ENCODE results near the gene ZNF750. TPM values are rescaled to one million over a fixed set of nuclear protein-coding genes. Genes with fewer than 3 reads are reported as not detected.

Gene ZNF750
- polyA plus RNA-seq, 3 donors, result not detected

GRCh38 chr17:82783498-82783897 lies 56.3 kb downstream of the ZNF750 start:
- H3K4me1 Mint-ChIP-seq, result peaks cover 13% of the 10 kb centered on the region
- peaks cover 0 to 2% (median 0%) of the 10 kb centered on the region in 3 donors for H3K27me3 Mint-ChIP-seq (ENCODE audit: low read depth in 3 of 3)
- WGBS (ENCODE audit: insufficient coverage), result 99% methylated on average over 16 of the region's 18 CpGs
- no peak overlapping the region for H3K27ac Mint-ChIP-seq
- Histone ChIP-seq H3K4me2 (replicated peaks; ENCODE audit: extremely low read depth, low read length, poor library complexity, severe bottlenecking) (no peak overlapping the region), H3K36me3 (replicated peaks in 1 of 2; ENCODE audit: control insufficient read depth in 1 of 2, insufficient read depth in 2 of 2, low read length in 2 of 2) (peaks cover 0 to 18% of the 10 kb centered on the region in 2 donors), H3K27ac (ENCODE audit: low read depth in 1 of 2, low read length in 2 of 2) (no peak overlapping the region), H2AFZ (ENCODE audit: insufficient read depth, low read depth, low read length, poor library complexity, severe bottlenecking) (no peak overlapping the region), H3K9ac (ENCODE audit: insufficient read depth, low read length, poor library complexity, severe bottlenecking) (no peak overlapping the region), H3K79me2 (ENCODE audit: insufficient read depth, low read length) (no peaks in the 10 kb centered on the region), H4K20me1 (ENCODE audit: insufficient read depth, low read length) (no peaks in the 10 kb centered on the region), H3K27me3 (ENCODE audit: control insufficient read depth in 2 of 2, insufficient read depth in 2 of 2, low read length in 2 of 2) (no peaks in the 10 kb centered on the region), H3K4me3 (replicated peaks in 1 of 3; ENCODE audit: low read depth in 2 of 3, low read length in 3 of 3) (no peak overlapping the region), H3K4me1 (ENCODE audit: control insufficient read depth in 1 of 2, insufficient read depth in 2 of 2, low read length in 2 of 2) (peaks cover 10 to 11% of the 10 kb centered on the region in 2 donors), H3K9me3 (replicated peaks in 1 of 2; ENCODE audit: control insufficient read depth in 1 of 2, insufficient read depth in 1 of 2, low read length in 2 of 2) (no peaks in the 10 kb centered on the region)
- no peak overlapping the region for H3K4me3 Mint-ChIP-seq
- peaks cover 19 to 29% of the 10 kb centered on the region in 2 donors for H3K36me3 Mint-ChIP-seq
- H3K9me3 Mint-ChIP-seq, result peaks cover 0 to 2% (median 0%) of the 10 kb centered on the region in 7 donors
- no peak for DNase-seq
- no peak for TF ChIP-seq CTCF (IDR thresholded peaks at IDR 0.05)
- intact Hi-C loops (cut with micrococcal nuclease), result loop anchor here in 1 of 2 donors (5.0 kb wide), 1 partner anchor 129 kb away; no protein-coding TSS in a partner anchor

- DNase-seq, result peak in 2 of 3 donors; percentile 7 to 24
Observed at GRCh38 chr17:82782657-82783207, 57.1 kb downstream of the ZNF750 start.

More at GRCh38 chr17:82782657-82783207, 57.1 kb downstream of the ZNF750 start:
- intact Hi-C loops (cut with micrococcal nuclease), result loop anchor here in 1 of 2 donors (1.0 to 5.0 kb wide), 2 partner anchors 130 to 181 kb away; no protein-coding TSS in a partner anchor
- Histone ChIP-seq H3K4me2 (replicated peaks; ENCODE audit: extremely low read depth, low read length, poor library complexity, severe bottlenecking) (peak overlapping the region; percentile 22), H4K20me1 (ENCODE audit: insufficient read depth, low read length) (no peaks in the 10 kb centered on the region), H3K4me1 (ENCODE audit: control insufficient read depth in 1 of 2, insufficient read depth in 2 of 2, low read length in 2 of 2) (peaks cover 10 to 11% of the 10 kb centered on the region in 2 donors), H3K9me3 (replicated peaks in 1 of 2; ENCODE audit: control insufficient read depth in 1 of 2, insufficient read depth in 1 of 2, low read length in 2 of 2) (no peaks in the 10 kb centered on the region), H3K36me3 (replicated peaks in 1 of 2; ENCODE audit: control insufficient read depth in 1 of 2, insufficient read depth in 2 of 2, low read length in 2 of 2) (peaks cover 0 to 18% of the 10 kb centered on the region in 2 donors), H3K27me3 (ENCODE audit: control insufficient read depth in 2 of 2, insufficient read depth in 2 of 2, low read length in 2 of 2) (no peaks in the 10 kb centered on the region), H3K4me3 (replicated peaks in 1 of 3; ENCODE audit: low read depth in 2 of 3, low read length in 3 of 3) (no peak overlapping the region), H3K79me2 (ENCODE audit: insufficient read depth, low read length) (no peaks in the 10 kb centered on the region), H3K27ac (ENCODE audit: low read depth in 1 of 2, low read length in 2 of 2) (no peak overlapping the region), H3K9ac (ENCODE audit: insufficient read depth, low read length, poor library complexity, severe bottlenecking) (no peak overlapping the region), H2AFZ (ENCODE audit: insufficient read depth, low read depth, low read length, poor library complexity, severe bottlenecking) (peak overlapping the region; percentile 29)
- Mint-ChIP-seq H3K36me3 (peaks cover 19 to 26% of the 10 kb centered on the region in 2 donors), H3K4me1 (peaks cover 13% of the 10 kb centered on the region), H3K9me3 (peaks cover 0 to 2% (median 0%) of the 10 kb centered on the region in 7 donors), H3K27ac (peak overlapping the region in 5 of 7 donors; percentile 20 to 69 (median 50)), H3K4me3 (peak overlapping the region; percentile 58 to 86), H3K27me3 (ENCODE audit: low read depth in 3 of 3) (peaks cover 0 to 2% (median 0%) of the 10 kb centered on the region in 3 donors)
- 67% methylated on average over 34 of the region's 42 CpGs for WGBS (ENCODE audit: insufficient coverage)
- no peak for TF ChIP-seq CTCF (IDR thresholded peaks at IDR 0.05)
